H1 (cell line): Measurements from ENCODE around the gene KRT80. TPM values are rescaled to one million over a fixed set of nuclear protein-coding genes. Genes with fewer than 3 reads are reported as not detected.
A peak's percentile ranks its signal among the peaks of the same experiment; 100 is the strongest.

Experiments
- CTCF ChIA-PET: fragments of 300-600 bp; sonication (Branson Sonifier 250); formaldehyde crosslinking; loops from one replicate; lab custom pipeline; 2021; ENCODE audit not compliant: partially characterized antibody; lab: Charles Lee
- POLR2A ChIA-PET: fragments of 300-600 bp; sonication (Branson Sonifier 250); formaldehyde crosslinking; loops from one replicate; lab custom pipeline; 2021; ENCODE audit warnings: inconsistent platforms; ENCODE audit not compliant: partially characterized antibody; lab: Charles Lee
- DNase-seq, 2 experiments: peaks; one replicate each; pipeline versions ENCODE4 v3.0.0 to v3.0.0-alpha.2; 2010 to 2022; ENCODE audit warnings: low spot score in 2 of 2, low read depth in 1 of 2, mixed read lengths in 1 of 2
- FAIRE-seq: peaks from 2 replicates; lab custom pipeline; 2011; peaks lifted over from hg19 to GRCh38; lab: Jason Lieb, UNC
- H2AFZ ChIP-seq: 2 replicates; pipeline ENCODE4 v1.8.1; 2012; ENCODE audit warnings: low read length, inconsistent platforms
- H2AK5ac ChIP-seq: 2 replicates; pipeline ENCODE4 v1.6.1; 2013; ENCODE audit warnings: low read depth, low read length
- H2BK120ac ChIP-seq: replicated peaks from 2 replicates; pipeline ENCODE3; 2013; ENCODE audit warnings: low read depth, low read length, inconsistent platforms
- H2BK12ac ChIP-seq: 2 replicates; pipeline ENCODE4 v1.6.1; 2013; ENCODE audit warnings: low read depth, low read length
- H2BK15ac ChIP-seq: 2 replicates; pipeline ENCODE4 v1.6.1; 2013; ENCODE audit warnings: low read length
- H2BK20ac ChIP-seq: 2 replicates; pipeline ENCODE4 v1.6.1; 2013; ENCODE audit warnings: low read length
- H2BK5ac ChIP-seq: 2 replicates; pipeline ENCODE4 v1.6.1; 2013; ENCODE audit warnings: low read depth, low read length
- H3K14ac ChIP-seq: 2 replicates; pipeline ENCODE4 v1.6.1; 2013; ENCODE audit warnings: inconsistent platforms; ENCODE audit not compliant: insufficient read length
- H3K18ac ChIP-seq: 2 replicates; pipeline ENCODE4 v1.6.1; 2013; ENCODE audit warnings: low read length; ENCODE audit errors: extremely low read depth
- H3K23ac ChIP-seq: 2 replicates; pipeline ENCODE4 v1.6.1; 2013; ENCODE audit warnings: inconsistent platforms; ENCODE audit not compliant: insufficient read length
- H3K23me2 ChIP-seq: 2 replicates; pipeline ENCODE4 v1.6.1; 2013; ENCODE audit warnings: low read depth, low read length
- H3K27ac ChIP-seq: 2 replicates; pipeline ENCODE4 v1.6.1; 2011; ENCODE audit warnings: low read depth, low read length, inconsistent platforms
- H3K27me3 ChIP-seq, 4 experiments: replicated peaks in 1 of 4; 1 replicate in 1 of 4; 2 replicates in 3 of 4; pipeline versions ENCODE4 v1.6.1 to v1.8.1; 2011 to 2013; ENCODE audit warnings: low read length in 3 of 4, mild to moderate bottlenecking in 3 of 4, inconsistent platforms in 2 of 4, mixed read lengths in 2 of 4, moderate library complexity in 1 of 4; ENCODE audit not compliant: control insufficient read depth in 3 of 4, insufficient read depth in 3 of 4; ENCODE audit errors: extremely low read depth in 1 of 4
- H3K36me3 ChIP-seq, 4 experiments: 2 replicates each; pipeline versions ENCODE4 v1.6.1 to v1.8.1; 2011 to 2013; ENCODE audit warnings: mild to moderate bottlenecking in 4 of 4, low read length in 3 of 4, moderate library complexity in 2 of 4, control low read depth in 1 of 4, inconsistent platforms in 1 of 4; ENCODE audit not compliant: insufficient read depth in 4 of 4, control insufficient read depth in 2 of 4
- H3K4ac ChIP-seq: replicated peaks from 2 replicates; pipeline ENCODE3; 2013; ENCODE audit warnings: low read length, low read depth, mixed read lengths, inconsistent platforms; ENCODE audit not compliant: insufficient read length
- H3K4me1 ChIP-seq, 4 experiments: replicated peaks in 1 of 4; 1 replicate in 1 of 4; 2 replicates in 3 of 4; pipeline versions ENCODE4 v1.6.1 to v1.8.1; 2011 to 2013; ENCODE audit warnings: low read length in 3 of 4, inconsistent platforms in 2 of 4, mixed read lengths in 1 of 4; ENCODE audit not compliant: insufficient read depth in 4 of 4, control insufficient read depth in 3 of 4
- H3K4me2 ChIP-seq, 2 experiments: 2 replicates each; pipeline versions ENCODE4 v1.6.1 to v1.8.1; 2011 to 2013; ENCODE audit warnings: low read depth in 2 of 2, low read length in 2 of 2, control low read depth in 1 of 2, inconsistent platforms in 1 of 2, mild to moderate bottlenecking in 1 of 2; ENCODE audit not compliant: insufficient read depth in 1 of 2
- H3K4me3 ChIP-seq, 4 experiments: fragments of 200-600, 300-600 bp in 1 of 4; sonication (generic), shearing (Covaris generic), sonication (Bioruptor Twin) in 1 of 4; 2 replicates each; pipeline versions ENCODE4 v1.5.1 to v1.8.1; 2011 to 2016; ENCODE audit warnings: low read length in 4 of 4, low read depth in 3 of 4, control low read depth in 2 of 4, inconsistent platforms in 2 of 4, mild to moderate bottlenecking in 2 of 4, mixed read lengths in 1 of 4, moderate library complexity in 1 of 4; ENCODE audit not compliant: insufficient read depth in 2 of 4; ENCODE audit errors: extremely low read depth in 1 of 4
- H3K56ac ChIP-seq: replicated peaks from 2 replicates; pipeline ENCODE3; 2013; ENCODE audit warnings: low read depth, mild to moderate bottlenecking, mixed read lengths, low read length, inconsistent platforms; ENCODE audit not compliant: insufficient read length
- H3K79me1 ChIP-seq: 2 replicates; pipeline ENCODE4 v1.6.1; 2013; ENCODE audit warnings: low read depth, low read length, control low read depth
- H3K79me2 ChIP-seq, 2 experiments: 2 replicates each; pipeline versions ENCODE4 v1.6.1 to v1.8.1; 2012 to 2013; ENCODE audit warnings: low read length in 2 of 2, mild to moderate bottlenecking in 2 of 2, inconsistent platforms in 1 of 2; ENCODE audit not compliant: insufficient read depth in 2 of 2, control insufficient read depth in 1 of 2
- H3K9ac ChIP-seq, 4 experiments: replicated peaks in 1 of 4; 1 replicate in 1 of 4; 2 replicates in 3 of 4; pipeline versions ENCODE4 v1.6.1 to v1.8.1; 2011 to 2013; ENCODE audit warnings: low read depth in 3 of 4, low read length in 3 of 4, control low read depth in 2 of 4, mild to moderate bottlenecking in 2 of 4, moderate library complexity in 2 of 4, inconsistent platforms in 1 of 4; ENCODE audit errors: extremely low read depth in 1 of 4
- H3K9me3 ChIP-seq, 2 experiments: 2 replicates each; pipeline versions ENCODE4 v1.6.1 to v1.8.1; 2012 to 2013; ENCODE audit warnings: mild to moderate bottlenecking in 2 of 2, moderate library complexity in 2 of 2, control low read depth in 1 of 2, inconsistent platforms in 1 of 2, low read depth in 1 of 2, low read length in 1 of 2, mixed read lengths in 1 of 2; ENCODE audit not compliant: insufficient read depth in 2 of 2
- H4K20me1 ChIP-seq, 2 experiments: replicated peaks in 1 of 2; 2 replicates each; pipeline versions ENCODE3 to v1.8.1; 2011 to 2013; ENCODE audit warnings: inconsistent platforms in 2 of 2, low read length in 2 of 2, mild to moderate bottlenecking in 1 of 2; ENCODE audit not compliant: insufficient read depth in 2 of 2, control insufficient read depth in 1 of 2
- H4K5ac ChIP-seq: 2 replicates; pipeline ENCODE4 v1.6.1; 2013; ENCODE audit warnings: low read length, low read depth, mixed read lengths, inconsistent platforms; ENCODE audit not compliant: insufficient read length
- H4K8ac ChIP-seq: 2 replicates; pipeline ENCODE4 v1.8.0; 2013; ENCODE audit warnings: mild to moderate bottlenecking, moderate library complexity, low read length, inconsistent platforms; ENCODE audit not compliant: insufficient read depth; ENCODE audit errors: extremely low read depth
- H4K91ac ChIP-seq: replicated peaks from 2 replicates; pipeline ENCODE3; 2013; ENCODE audit warnings: low read length, mixed read lengths, inconsistent platforms; ENCODE audit not compliant: insufficient read length
- ATF2 ChIP-seq: IDR thresholded peaks from 2 replicates; pipeline ENCODE4 v1.6.1; 2012; ENCODE audit warnings: low read length, inconsistent platforms
- EP300 ChIP-seq, 2 experiments: IDR thresholded peaks; 1 replicate in 1 of 2; 2 replicates in 1 of 2; pipeline ENCODE4 v1.6.1; 2011 to 2012; ENCODE audit warnings: low read depth in 2 of 2, low read length in 2 of 2, mild to moderate bottlenecking in 2 of 2, borderline replicate concordance in 1 of 2, inconsistent platforms in 1 of 2, moderate library complexity in 1 of 2
- NRF1 ChIP-seq: IDR thresholded peaks from 2 replicates; pipeline ENCODE4 v1.6.1; 2011; ENCODE audit warnings: mild to moderate bottlenecking, low read depth, low read length, improper control_type of control experiment
- PHF8 ChIP-seq: fragments of 200-600 bp; sonication (generic); conservative IDR thresholded peaks from 2 replicates; pipeline ENCODE4 v1.7.1; 2012; ENCODE audit warnings: low read depth, mild to moderate bottlenecking, inconsistent platforms, low read length, moderate library complexity
- POLR2AphosphoS5 ChIP-seq: IDR thresholded peaks from 2 replicates; pipeline ENCODE4 v1.6.1; 2011; ENCODE audit warnings: low read depth, low read length
- RFX5 ChIP-seq: IDR thresholded peaks from 2 replicates; pipeline ENCODE4 v1.6.1; 2011; ENCODE audit warnings: low read depth, low read length, improper control_type of control experiment, borderline replicate concordance
- RNF2 ChIP-seq: fragments of 200-900, 300-1000 bp; sonication (generic); IDR thresholded peaks from 2 replicates; pipeline ENCODE4 v1.7.1; 2016; ENCODE audit warnings: borderline replicate concordance, low read depth, mild to moderate bottlenecking, antibody characterized with exemption, low read length; ENCODE audit not compliant: poor library complexity, severe bottlenecking; ENCODE audit errors: missing control alignments
- TBP ChIP-seq: IDR thresholded peaks from 2 replicates; pipeline ENCODE4 v1.6.1; 2011; ENCODE audit warnings: low read depth, low read length, improper control_type of control experiment
- YY1 ChIP-seq: IDR thresholded peaks from 2 replicates; pipeline ENCODE4 v1.6.1; 2011; ENCODE audit warnings: low read depth, mild to moderate bottlenecking, low read length
- WGBS, 2 experiments: shearing (Covaris generic) in 1 of 2; methylation state at CpG; one replicate each; pipeline versions ENCODE4 v1.1.6 to v1.1.7; 2013 to 2015; ENCODE audit warnings: low lambda C conversion rate in 2 of 2, mixed read lengths in 2 of 2, inconsistent platforms in 1 of 2, low coverage in 1 of 2, missing lambda C conversion rate in 1 of 2; ENCODE audit not compliant: insufficient replicate concordance in 2 of 2, insufficient coverage in 1 of 2, insufficient read length in 1 of 2; ENCODE audit errors: extremely low coverage in 1 of 2, missing lambda C conversion rate in 1 of 2; 5-methylcytosine and 5-hydroxymethylcytosine counted together
- polyA plus RNA-seq, 7 experiments: library from polyadenylated mRNA; depleted of rRNA in 3 of 7; stranded (reverse) in 5 of 7; unstranded in 2 of 7; fragments of >200 nt in 5 of 7; fragments of 200-250 nt in 2 of 7; gene quantifications; 1 replicate in 5 of 7; 2 replicates in 1 of 7; 4 replicates in 1 of 7; pipeline versions ENCODE4 v1.2.1 to v1.2.3, GENCODE V29; 2011 to 2013; ENCODE audit warnings: missing spikeins in 2 of 7, mixed read lengths in 2 of 7
- total RNA-seq: library from RNA; stranded (reverse); fragmentation: NEBNext Ultra II Directional; extraction: Animal tissue kit (Norgen Biotek cat#: 25700); gene quantifications from 2 replicates; pipeline ENCODE4 v1.2.1, GENCODE V29; 2021

Gene KRT80
- total and polyA plus RNA-seq, 2 of the 8 experiments (the other 6 are each of a cell fraction or from before 2014, with no cell fraction given) = 0.05 TPM; not detected in 1

DNA sequence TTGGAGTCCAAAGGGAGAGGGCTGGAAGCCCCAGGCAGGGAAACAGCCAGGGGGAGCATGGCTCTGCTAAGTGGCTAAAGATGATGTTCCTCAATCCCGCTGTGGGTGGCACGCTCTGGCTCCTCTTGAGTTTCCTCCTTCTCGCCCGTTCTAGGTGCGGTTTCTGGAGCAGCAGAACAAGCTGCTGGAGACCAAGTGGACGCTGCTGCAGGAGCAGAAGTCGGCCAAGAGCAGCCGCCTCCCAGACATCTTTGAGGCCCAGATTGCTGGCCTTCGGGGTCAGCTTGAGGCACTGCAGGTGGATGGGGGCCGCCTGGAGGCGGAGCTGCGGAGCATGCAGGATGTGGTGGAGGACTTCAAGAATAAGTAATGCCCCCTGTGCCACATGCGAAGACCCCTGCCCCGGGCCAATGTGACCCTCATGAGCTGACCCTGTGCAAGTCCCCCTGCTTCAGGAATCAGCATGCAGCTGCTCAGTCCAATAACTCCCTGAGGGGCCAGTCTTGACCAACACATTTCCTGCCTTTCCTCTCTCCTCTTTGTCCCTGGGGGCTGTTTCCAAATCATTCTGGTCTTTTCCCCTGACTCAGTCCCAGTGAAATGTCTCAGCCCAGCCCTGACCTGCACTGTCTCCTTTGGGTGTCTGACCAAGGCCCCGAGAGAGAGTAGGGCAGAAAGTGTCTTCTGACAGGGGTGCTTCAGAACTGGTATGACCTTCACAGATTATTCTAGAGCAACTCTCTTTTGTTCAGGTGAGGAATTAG lies 43.4 kb upstream of the KRT80 start:
- H2BK120ac ChIP-seq = no peak overlapping the region
- H2BK5ac ChIP-seq = no peak overlapping the region
- no peak overlapping the region for H3K18ac ChIP-seq
- H4K5ac ChIP-seq = no peak overlapping the region
- peak overlapping the region; percentile 66 for H2BK20ac ChIP-seq
- H4K8ac ChIP-seq = peak overlapping the region; percentile 20; the same call in 1 of the 2 replicates
- H2AFZ ChIP-seq = no peak overlapping the region
- ChIA-PET CTCF (interaction anchor here (0.6 to 17.6 kb wide), 16 partner anchors 10 to 92 kb away, joined by 3 to 151 read pairs (median 6); partner anchors contain the start of gene KRT83), POLR2A (interaction anchor here (0.6 to 1.2 kb wide), 3 partner anchors 11 to 394 kb away, joined by 3 read pairs; no protein-coding TSS in a partner anchor)
- no peak overlapping the region for H3K4ac ChIP-seq
- H3K23ac ChIP-seq = no peak overlapping the region
- no peak overlapping the region for H3K4me3 ChIP-seq
- H3K23me2 ChIP-seq = peaks cover 8% of the 10 kb centered on the region; the same call in 1 of the 2 replicates
- no peak overlapping the region for H3K4me2 ChIP-seq
- peak overlapping the region; percentile 29; the same call in 1 of the 2 replicates for H2BK15ac ChIP-seq
- no peak overlapping the region for H3K9ac ChIP-seq
- FAIRE-seq (no peak), DNase-seq (no peak)
- no peak overlapping the region for H3K56ac ChIP-seq
- no peaks in the 10 kb centered on the region for H3K79me2 ChIP-seq
- no peak overlapping the region for H3K14ac ChIP-seq
- no peaks in the 10 kb centered on the region for H4K20me1 ChIP-seq
- H3K4me1 ChIP-seq = peaks cover 14 to 44% (median 29%) of the 10 kb centered on the region in 4 experiments
- no peak overlapping the region for H4K91ac ChIP-seq
- no peaks in the 10 kb centered on the region for H3K9me3 ChIP-seq
- H2BK12ac ChIP-seq = peak overlapping the region; percentile 75; the same call in 1 of the 2 replicates
- H2AK5ac ChIP-seq = peak overlapping the region; percentile 45; the same call in 1 of the 2 replicates
- H3K36me3 ChIP-seq = no peaks in the 10 kb centered on the region; a peak in 1 of 8 replicates
- H3K27me3 ChIP-seq = peaks cover 0 to 50% (median 26%) of the 10 kb centered on the region in 4 experiments; a peak in 6 of 7 replicates
- no peaks in the 10 kb centered on the region for H3K79me1 ChIP-seq
- 96% methylated on average over 15 of the region's 15 CpGs; no CpG with 5 or more reads in 1 of the 2 experiments for whole genome bisulfite sequencing, 2 experiments
- no peak overlapping the region for H3K27ac ChIP-seq
- TF ChIP-seq YY1 (no peak), PHF8 (no peak), RNF2 (no peak), TBP (no peak), ATF2 (no peak), POLR2AphosphoS5 (no peak), RFX5 (no peak), EP300 (IDR thresholded peaks at IDR 0.05; ENCODE audit: borderline replicate concordance in 1 of 2, low read depth in 2 of 2, low read length in 2 of 2) (no peak), NRF1 (no peak)
